GM13976 (cell line): Measurements from ENCODE around the gene EGF.

Source experiments
- DNase-seq: peaks from one replicate; pipeline ENCODE4 v3.0.0; 2012; ENCODE audit warnings: low spot score
- CTCF ChIP-seq: IDR thresholded peaks from 2 replicates; pipeline ENCODE4 v1.5.1; 2012; ENCODE audit warnings: borderline replicate concordance, mild to moderate bottlenecking; ENCODE audit not compliant: insufficient read depth; ENCODE audit errors: extremely low read depth, missing control alignments, control extremely low read depth
- in situ Hi-C: fragments of 300-500 bp; cut with MboI; formaldehyde crosslinking; loops from one replicate; pipeline ENCODE4 v1.12.0; 2022; ENCODE audit warnings: low sequenced_read_pairs, mixed read lengths, inconsistent platforms; ENCODE audit not compliant: unreplicated experiment

Gene EGF

GRCh38 chr4:109913596-109914241, 1.0 kb downstream of the EGF start:
- no peak for DNase-seq
- TF ChIP-seq CTCF = no peak
- in situ Hi-C loops = no loop called here

GRCh38 chr4:109914322-109914721, 1.6 kb downstream of the EGF start:
- in situ Hi-C loops = no loop called here
- no peak for DNase-seq
- no peak for TF ChIP-seq CTCF

GRCh38 chr4:109915385-109916026, 2.8 kb downstream of the EGF start:
- no peak for DNase-seq
- in situ Hi-C loops = no loop called here
- TF ChIP-seq CTCF = no peak

GRCh38 chr4:109916027-109916409, 3.3 kb downstream of the EGF start:
- in situ Hi-C loops = no loop called here
- TF ChIP-seq CTCF = no peak
- DNase-seq = no peak

- no peak for DNase-seq
- no peak for TF ChIP-seq CTCF
- in situ Hi-C loops = no loop called here
Observed at GRCh38 chr4:109921384-109921808, 8.7 kb downstream of the EGF start.

- TF ChIP-seq CTCF = no peak
- in situ Hi-C loops = no loop called here
- no peak for DNase-seq
Observed at GRCh38 chr4:109925396-109925795, 12.7 kb downstream of the EGF start.
